Liver (tissue), 3 donors: ENCODE results near the gene XXYLT1.

Experiments
- CTCF ChIP-seq: fragments of 150-350 bp; IDR thresholded peaks from 2 replicates; pipeline ENCODE4 v1.5.1; 2017; ENCODE audit warnings: improper control_type of control experiment, low read depth, low read length; ENCODE audit not compliant: missing input control
- NR2F2 ChIP-seq: IDR thresholded peaks from 2 replicates; pipeline ENCODE4 v1.6.1; 2016; ENCODE audit warnings: antibody characterized with exemption
- RXRA ChIP-seq, 2 donors: IDR thresholded peaks; 2 replicates each; pipeline ENCODE4 v1.6.1; 2017 to 2018; ENCODE audit warnings: antibody characterized with exemption in 2 of 2, mild to moderate bottlenecking in 1 of 2
- YY1 ChIP-seq: IDR thresholded peaks from 2 replicates; pipeline ENCODE4 v1.6.1; 2016; ENCODE audit warnings: antibody characterized with exemption, mild to moderate bottlenecking
- TF ChIP-seq, protein P1 (sequence below): IDR thresholded peaks from 2 replicates; pipeline ENCODE4 v1.6.1; 2016; ENCODE audit warnings: antibody characterized with exemption
- donor health status: healthy.
- donor health status: healthy.

DNA sequence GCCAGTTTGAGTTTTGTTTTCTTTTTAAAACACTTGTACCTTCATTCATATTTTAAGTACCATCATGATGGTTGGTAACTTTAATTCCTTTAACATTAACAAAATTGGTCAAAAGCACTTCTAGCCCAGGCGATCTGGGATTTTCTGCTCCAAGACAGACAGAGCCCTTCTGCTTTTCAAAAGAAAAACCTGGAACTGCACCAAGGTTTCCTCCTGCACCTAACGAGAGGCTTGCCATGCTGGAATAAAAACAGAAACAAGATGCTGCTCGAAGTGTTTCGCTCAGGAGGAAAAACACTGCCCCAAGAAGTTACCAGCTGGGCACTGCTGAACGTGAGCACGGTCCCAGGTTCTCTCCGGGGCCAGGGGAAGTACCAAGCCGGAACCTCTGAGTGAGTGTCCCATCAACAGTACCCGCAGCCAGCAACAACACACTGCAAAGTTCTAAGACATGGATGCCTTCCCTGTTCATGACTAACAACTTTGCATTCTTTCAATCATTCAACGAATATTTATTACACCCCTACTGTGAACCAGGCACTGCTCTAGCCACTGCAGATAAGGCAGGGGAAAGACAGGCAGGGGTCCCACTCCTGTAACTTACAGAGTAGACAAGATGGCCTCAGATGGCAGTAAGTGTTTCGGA lies 98.8 kb downstream of the XXYLT1 start:
- no peak for TF ChIP-seq CTCF
- no peak for TF ChIP-seq RXRA (IDR thresholded peaks at IDR 0.05)
- TF ChIP-seq, protein P1, sequence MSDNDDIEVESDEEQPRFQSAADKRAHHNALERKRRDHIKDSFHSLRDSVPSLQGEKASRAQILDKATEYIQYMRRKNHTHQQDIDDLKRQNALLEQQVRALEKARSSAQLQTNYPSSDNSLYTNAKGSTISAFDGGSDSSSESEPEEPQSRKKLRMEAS: no peak
- no peak for TF ChIP-seq YY1
- TF ChIP-seq NR2F2: no peak
